ENCODE results near the gene CDCA4. TPM values are rescaled to one million over a fixed set of nuclear protein-coding genes. Genes with fewer than 3 reads are reported as not detected.

Gene CDCA4
- total RNA-seq, 1 experiment from 2014 or later = 25.2 TPM

- Histone ChIP-seq H2AFZ (ENCODE audit: low read length) (no peak overlapping the region), H3K79me2 (ENCODE audit: low read length) (no peaks in the 10 kb centered on the region), H3K4me3 (ENCODE audit: low read length) (no peak overlapping the region), H3K27me3 (ENCODE audit: low read length) (no peaks in the 10 kb centered on the region; the same call in 1 of the 2 replicates), H3K4me2 (ENCODE audit: low read depth, low read length, poor library complexity, severe bottlenecking) (no peak overlapping the region), H3K9me2 (replicated peaks; ENCODE audit: insufficient read depth, low read length) (no peaks in the 10 kb centered on the region), H3K36me3 (ENCODE audit: insufficient read depth, low read length) (no peaks in the 10 kb centered on the region), H4K20me1 (ENCODE audit: insufficient read depth, low read depth, low read length) (no peaks in the 10 kb centered on the region; the same call in none of the 2 replicates), H3K27ac (ENCODE audit: low read length) (no peak overlapping the region), H3K9me3 (ENCODE audit: low read length) (no peaks in the 10 kb centered on the region), H3K4me1 (ENCODE audit: low read length) (peaks cover 25% of the 10 kb centered on the region), H3K9ac (ENCODE audit: low read length) (no peak overlapping the region)
- DNase-seq = no peak
These were observed 55.2 kb downstream of the CDCA4 start for GRCh38 chr14:104965561-104966231.

GRCh38 chr14:104964546-104964945 is 56.3 kb downstream of the CDCA4 start:
- Histone ChIP-seq H3K9me2 (replicated peaks; ENCODE audit: insufficient read depth, low read length) (no peaks in the 10 kb centered on the region), H3K79me2 (ENCODE audit: low read length) (no peaks in the 10 kb centered on the region), H3K27me3 (ENCODE audit: low read length) (no peaks in the 10 kb centered on the region; the same call in 1 of the 2 replicates), H3K4me2 (ENCODE audit: low read depth, low read length, poor library complexity, severe bottlenecking) (no peak overlapping the region), H4K20me1 (ENCODE audit: insufficient read depth, low read depth, low read length) (no peaks in the 10 kb centered on the region; the same call in none of the 2 replicates), H2AFZ (ENCODE audit: low read length) (no peak overlapping the region), H3K9me3 (ENCODE audit: low read length) (no peaks in the 10 kb centered on the region), H3K4me3 (ENCODE audit: low read length) (no peak overlapping the region), H3K36me3 (ENCODE audit: insufficient read depth, low read length) (no peaks in the 10 kb centered on the region), H3K4me1 (ENCODE audit: low read length) (peaks cover 25% of the 10 kb centered on the region), H3K27ac (ENCODE audit: low read length) (no peak overlapping the region), H3K9ac (ENCODE audit: low read length) (no peak overlapping the region)
- no peak for DNase-seq

Other genes starting within 250 kb of the CDCA4 start
- gene AKT1, start 225.3 kb downstream of the CDCA4 start, total RNA-seq (2014; rRNA removed; shearing (Covaris generic); ENCODE audit: low replicate concordance) = 70.4 and 127 TPM in 2 replicates
- gene ZBTB42, start 220.0 kb downstream of the CDCA4 start, total RNA-seq (2014; rRNA removed; shearing (Covaris generic); ENCODE audit: low replicate concordance) = 0.45 and 2.6 TPM in 2 replicates
- 0.56 and 0.94 TPM in 2 replicates for gene CEP170B, start 155.8 kb downstream of the CDCA4 start, total RNA-seq (2014; rRNA removed; shearing (Covaris generic); ENCODE audit: low replicate concordance)
- 146 and 265 TPM in 2 replicates for gene PLD4, start 96.2 kb downstream of the CDCA4 start, total RNA-seq (2014; rRNA removed; shearing (Covaris generic); ENCODE audit: low replicate concordance)
- under 0.01 TPM in 1 of 2 replicates, not detected in the other for gene AHNAK2, start 42.7 kb downstream of the CDCA4 start, total RNA-seq (2014; rRNA removed; shearing (Covaris generic); ENCODE audit: low replicate concordance)
- 9.4 and 14.5 TPM in 2 replicates for gene CLBA1, start 35.3 kb downstream of the CDCA4 start, total RNA-seq (2014; rRNA removed; shearing (Covaris generic); ENCODE audit: low replicate concordance)
- gene GPR132, start 44.3 kb upstream of the CDCA4 start, total RNA-seq (2014; rRNA removed; shearing (Covaris generic); ENCODE audit: low replicate concordance) = not detected in 2 replicates
- gene JAG2, start 147.7 kb upstream of the CDCA4 start, total RNA-seq (2014; rRNA removed; shearing (Covaris generic); ENCODE audit: low replicate concordance) = 0.29 TPM in 1 of 2 replicates, not detected in the other
- gene NUDT14, start 160.2 kb upstream of the CDCA4 start, total RNA-seq (2014; rRNA removed; shearing (Covaris generic); ENCODE audit: low replicate concordance) = 20.6 and 30.1 TPM in 2 replicates
- gene BTBD6, start 227.4 kb upstream of the CDCA4 start, total RNA-seq (2014; rRNA removed; shearing (Covaris generic); ENCODE audit: low replicate concordance) = 58.9 and 130 TPM in 2 replicates

Measured in Karpas-422 (cell line).